Peyer's patch (tissue), 4 donors: Measurements from ENCODE around the gene RINL. TPM values are rescaled to one million over a fixed set of nuclear protein-coding genes. Genes with fewer than 3 reads are reported as not detected.
A peak's percentile ranks its signal among the peaks of the same experiment; 100 is the strongest.

Source experiments
- DNase-seq, 3 donors: peaks; one replicate each; pipeline ENCODE4 v3.0.0-alpha.2; 2017 to 2019
- H3K27ac ChIP-seq, 4 donors: fragments of 200-600 bp; sonication (generic); one replicate each; pipeline ENCODE4 v1.5.1; 2016 to 2019
- H3K27me3 ChIP-seq, 2 donors: fragments of 200-600 bp; sonication (generic); one replicate each; pipeline ENCODE4 v1.5.1; 2019
- H3K36me3 ChIP-seq, 3 donors: fragments of 200-600 bp; sonication (generic); one replicate each; pipeline ENCODE4 v1.5.1; 2016 to 2019
- H3K4me1 ChIP-seq, 4 donors: fragments of 200-600 bp; sonication (generic); one replicate each; pipeline ENCODE4 v1.5.1; 2016 to 2019
- H3K4me3 ChIP-seq, 4 donors: fragments of 200-600 bp; sonication (generic); 1 replicate in 3 of 4; 2 replicates in 1 of 4; pipeline ENCODE4 v1.5.1; 2016 to 2019; ENCODE audit warnings: mild to moderate bottlenecking in 1 of 4
- H3K9me3 ChIP-seq, 4 donors: fragments of 200-600 bp; sonication (generic); one replicate each; pipeline ENCODE4 v1.5.1; 2016 to 2019; ENCODE audit warnings: mild to moderate bottlenecking in 1 of 4
- POLR2A ChIP-seq, 2 donors: fragments of 450-650 bp; IDR thresholded peaks; one replicate each; pipeline ENCODE4 v1.5.1; 2017; ENCODE audit warnings: antibody characterized with exemption in 2 of 2, mild to moderate bottlenecking in 2 of 2, moderate library complexity in 2 of 2
- total RNA-seq, 4 donors: library from RNA; depleted of rRNA; stranded (reverse); fragments of >200 nt; gene quantifications; one replicate each; pipeline ENCODE4 v1.1.0, GENCODE V29; 2016
- TF ChIP-seq, protein P1 (sequence below), 6 experiments: fragments of 450-650 bp in 4 of 6; fragments of 200-600 bp in 2 of 6; sonication (generic) in 1 of 6; IDR thresholded peaks; one replicate each; pipeline ENCODE4 v1.5.1; 2017 to 2019; ENCODE audit warnings: antibody characterized with exemption in 6 of 6, mild to moderate bottlenecking in 3 of 6, moderate library complexity in 1 of 6

The RINL gene
- total RNA-seq, 4 donors from 2014 or later, result 4.6 to 22.3 (median 7.2) TPM

DNA sequence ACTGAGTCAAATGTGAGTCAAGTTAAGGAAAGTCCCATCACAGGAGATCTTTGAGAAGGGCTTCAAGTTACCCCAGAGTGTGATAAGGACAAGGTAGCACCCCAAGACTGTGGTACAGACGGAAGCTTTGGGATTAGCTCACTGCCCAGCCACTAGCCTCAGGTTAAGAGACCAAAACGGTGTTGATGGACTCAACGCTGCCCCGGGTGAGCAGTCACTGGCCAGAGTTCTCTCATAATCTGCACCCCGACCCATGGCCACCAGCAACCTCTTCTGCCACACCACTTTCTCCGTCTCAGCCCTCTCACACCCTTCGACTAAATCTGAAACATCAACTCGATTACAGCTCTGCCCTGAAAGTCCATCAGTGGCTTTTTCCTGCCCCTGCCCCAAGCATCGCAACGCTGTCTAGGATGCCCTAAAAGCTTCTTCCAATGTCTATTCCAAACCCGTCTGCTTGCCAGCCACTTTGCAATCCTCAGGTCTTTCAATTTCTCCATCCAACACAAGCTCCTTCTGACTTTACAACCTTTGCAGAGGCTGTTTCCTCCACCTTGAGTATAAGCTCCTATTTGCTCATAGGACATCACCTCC, 33.9 kb downstream of the RINL start:
- DNase-seq, result no peak
- no peak overlapping the region for H3K4me3 ChIP-seq

DNA sequence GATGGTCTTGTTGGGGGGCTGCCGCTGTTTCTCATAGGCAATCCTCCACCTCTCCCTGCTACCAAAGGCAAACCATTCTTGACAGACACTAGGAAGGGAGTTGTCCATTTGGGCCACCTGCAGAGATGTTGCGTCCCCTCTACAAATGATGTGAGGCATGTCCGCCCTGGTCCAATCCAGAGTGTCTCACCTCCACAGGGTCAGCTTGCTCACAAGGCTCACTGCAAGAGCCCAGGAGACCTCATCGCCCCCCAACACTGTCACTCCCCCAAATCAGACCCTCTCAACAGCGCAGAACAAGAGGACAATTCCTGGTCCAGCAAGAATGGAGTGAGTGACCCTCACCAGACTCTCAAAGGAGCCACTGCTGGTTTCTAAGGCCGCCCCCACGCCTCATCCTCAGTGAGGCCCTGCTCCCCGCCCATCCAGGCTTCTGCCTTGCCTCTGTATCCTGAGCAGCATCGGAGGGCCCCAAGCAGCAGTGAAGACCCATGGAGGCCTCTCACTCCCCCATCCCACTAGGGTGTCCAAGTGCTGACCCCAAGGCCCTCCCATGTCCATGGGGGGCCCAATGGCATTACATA, 34.8 kb downstream of the RINL start:
- TF ChIP-seq POLR2A (IDR thresholded peaks at IDR 0.05), result no peak
- TF ChIP-seq, protein P1, sequence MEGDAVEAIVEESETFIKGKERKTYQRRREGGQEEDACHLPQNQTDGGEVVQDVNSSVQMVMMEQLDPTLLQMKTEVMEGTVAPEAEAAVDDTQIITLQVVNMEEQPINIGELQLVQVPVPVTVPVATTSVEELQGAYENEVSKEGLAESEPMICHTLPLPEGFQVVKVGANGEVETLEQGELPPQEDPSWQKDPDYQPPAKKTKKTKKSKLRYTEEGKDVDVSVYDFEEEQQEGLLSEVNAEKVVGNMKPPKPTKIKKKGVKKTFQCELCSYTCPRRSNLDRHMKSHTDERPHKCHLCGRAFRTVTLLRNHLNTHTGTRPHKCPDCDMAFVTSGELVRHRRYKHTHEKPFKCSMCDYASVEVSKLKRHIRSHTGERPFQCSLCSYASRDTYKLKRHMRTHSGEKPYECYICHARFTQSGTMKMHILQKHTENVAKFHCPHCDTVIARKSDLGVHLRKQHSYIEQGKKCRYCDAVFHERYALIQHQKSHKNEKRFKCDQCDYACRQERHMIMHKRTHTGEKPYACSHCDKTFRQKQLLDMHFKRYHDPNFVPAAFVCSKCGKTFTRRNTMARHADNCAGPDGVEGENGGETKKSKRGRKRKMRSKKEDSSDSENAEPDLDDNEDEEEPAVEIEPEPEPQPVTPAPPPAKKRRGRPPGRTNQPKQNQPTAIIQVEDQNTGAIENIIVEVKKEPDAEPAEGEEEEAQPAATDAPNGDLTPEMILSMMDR (IDR thresholded peaks at IDR 0.05), result no peak
- no peaks in the 10 kb centered on the region for H3K27me3 ChIP-seq
- no peaks in the 10 kb centered on the region for H3K9me3 ChIP-seq
- H3K4me1 ChIP-seq, result peaks cover 0 to 32% (median 28%) of the 10 kb centered on the region in 4 donors
- peaks cover 0 to 96% (median 8%) of the 10 kb centered on the region in 3 donors for H3K36me3 ChIP-seq
- no peak overlapping the region for H3K4me3 ChIP-seq
- H3K27ac ChIP-seq, result peak overlapping the region; percentile 63 to 87 (median 66)
- DNase-seq, result no peak

More for the DNA sequence above, 33.9 kb downstream of the RINL start:
- TF ChIP-seq, protein P1 (IDR thresholded peaks at IDR 0.05), result no peak
- TF ChIP-seq POLR2A (IDR thresholded peaks at IDR 0.05), result no peak
- Histone ChIP-seq H3K36me3 (peaks cover 0 to 86% (median 8%) of the 10 kb centered on the region in 3 donors), H3K27me3 (no peaks in the 10 kb centered on the region), H3K9me3 (no peaks in the 10 kb centered on the region), H3K4me1 (peaks cover 0 to 35% (median 32%) of the 10 kb centered on the region in 4 donors), H3K27ac (peak overlapping the region in 2 of 4 donors; percentile 66 to 87)

DNA sequence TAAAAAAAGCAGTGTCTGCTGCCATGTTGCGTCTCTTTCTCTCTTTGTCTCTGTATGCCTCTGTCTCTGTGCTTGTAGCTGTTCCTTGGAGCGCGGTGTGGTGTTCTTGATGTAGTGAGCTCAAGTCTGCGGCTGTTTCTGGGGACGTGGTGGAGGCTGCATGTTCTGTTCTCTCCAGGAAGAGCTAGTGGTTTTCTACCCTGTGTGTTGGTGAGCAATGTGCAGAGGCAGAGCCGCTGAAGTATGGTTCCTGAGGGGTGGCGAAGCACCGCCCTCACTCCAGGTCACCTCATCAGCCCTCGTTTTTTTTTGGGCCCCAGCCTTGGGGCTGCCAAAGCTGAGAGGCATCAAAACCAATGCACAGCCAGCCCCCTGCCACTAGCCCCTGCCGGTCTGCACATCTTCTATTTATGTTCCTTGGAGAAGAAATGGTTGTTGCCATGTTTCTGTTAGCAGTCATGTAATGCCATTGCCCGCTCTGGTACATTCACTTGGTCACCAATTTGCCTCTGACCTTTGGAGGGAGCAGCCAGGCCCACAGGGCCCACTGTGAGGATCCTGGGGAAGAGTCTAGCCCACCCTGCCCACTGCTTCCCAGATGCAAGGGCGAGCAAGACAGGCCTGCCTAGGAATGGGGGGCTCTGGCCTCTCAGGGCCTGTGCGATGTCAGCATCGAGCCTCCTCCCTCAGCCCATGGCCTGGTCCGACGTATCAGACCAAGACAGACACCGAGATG, 35.5 kb downstream of the RINL start:
- Histone ChIP-seq H3K27ac (peak overlapping the region; percentile 63 to 87 (median 66)), H3K36me3 (peaks cover 0 to 100% (median 8%) of the 10 kb centered on the region in 3 donors), H3K27me3 (no peaks in the 10 kb centered on the region), H3K9me3 (no peaks in the 10 kb centered on the region), H3K4me3 (peak overlapping the region in 1 of 4 donors; percentile 2), H3K4me1 (peaks cover 0 to 26% (median 21%) of the 10 kb centered on the region in 4 donors)
- TF ChIP-seq POLR2A (IDR thresholded peaks at IDR 0.05), result peak in 1 of 2 donors; percentile 38
- TF ChIP-seq, protein P1 (IDR thresholded peaks at IDR 0.05), result no peak
- peak in 2 of 3 donors; percentile 80 to 92 for DNase-seq

DNA sequence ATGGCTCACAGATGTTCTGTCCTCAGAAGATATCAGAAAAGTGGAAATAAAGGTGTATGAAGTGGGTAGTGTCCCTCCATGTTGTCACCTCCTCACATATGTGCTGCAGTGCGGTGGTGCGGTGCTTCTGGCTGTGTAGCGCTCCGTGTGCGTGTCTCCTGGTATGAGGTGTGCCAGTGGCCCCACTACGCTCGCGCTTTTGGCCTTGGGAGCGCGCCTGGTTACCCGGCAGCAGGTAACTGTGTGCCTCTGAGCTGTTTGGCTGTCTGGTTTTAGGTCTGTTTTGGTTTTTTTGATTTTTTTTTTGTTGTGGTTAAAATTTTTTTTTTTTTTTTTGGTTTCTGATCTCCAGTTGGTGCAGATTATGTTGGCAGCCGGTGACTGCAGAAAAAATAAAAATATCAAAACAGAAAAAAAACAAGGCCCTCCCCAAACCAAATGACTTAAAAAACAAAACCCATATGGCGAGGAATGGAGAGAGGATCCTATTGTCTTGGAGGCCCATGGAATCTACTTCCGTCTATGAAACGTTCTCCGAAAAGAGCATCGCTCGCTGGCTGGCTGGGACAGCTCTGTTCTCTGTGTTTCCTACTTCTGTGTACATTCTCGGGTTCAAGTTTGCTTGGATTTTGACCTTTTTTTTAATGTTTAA, 36.2 kb downstream of the RINL start:
- Histone ChIP-seq H3K4me3 (peak overlapping the region in 2 of 4 donors; percentile 2 to 10), H3K9me3 (no peaks in the 10 kb centered on the region)

More for the DNA sequence above, 36.2 kb downstream of the RINL start:
- no peaks in the 10 kb centered on the region for H3K27me3 ChIP-seq
- H3K4me1 ChIP-seq, result peaks cover 0 to 25% (median 16%) of the 10 kb centered on the region in 4 donors
- peak in 1 of 3 donors; percentile 78 for DNase-seq
- H3K36me3 ChIP-seq, result peaks cover 0 to 100% (median 8%) of the 10 kb centered on the region in 3 donors
- H3K27ac ChIP-seq, result peak overlapping the region; percentile 32 to 77 (median 54)
- TF ChIP-seq, protein P1 (IDR thresholded peaks at IDR 0.05), result no peak
- TF ChIP-seq POLR2A (IDR thresholded peaks at IDR 0.05), result peak; percentile 12 to 36
